GM21390 (cell line): ENCODE results near the gene MYLK.

ENCODE experiments used
- ATAC-seq: cut with Tn5 transposase; IDR thresholded peaks from one replicate; pipeline ENCODE4 v1.9.1; 2021; ENCODE audit not compliant: unreplicated experiment

Gene MYLK

GRCh38 chr3:123878807-123879206 is 5.3 kb downstream of the MYLK start:
- no peak for ATAC-seq

GRCh38 chr3:123877965-123878364 is 6.2 kb downstream of the MYLK start:
- ATAC-seq: no peak

GRCh38 chr3:123877466-123877865 is 6.7 kb downstream of the MYLK start:
- no peak for ATAC-seq

GRCh38 chr3:123876858-123877257 is 7.3 kb downstream of the MYLK start:
- no peak for ATAC-seq

GRCh38 chr3:123872621-123873020 is 11.5 kb downstream of the MYLK start:
- ATAC-seq: no peak

- no peak for ATAC-seq
These were observed 12.2 kb downstream of the MYLK start for GRCh38 chr3:123871946-123872345.

- ATAC-seq: no peak
These were observed 14.1 kb downstream of the MYLK start for GRCh38 chr3:123870033-123870432.

GRCh38 chr3:123869165-123869564 is 15.0 kb downstream of the MYLK start:
- no peak for ATAC-seq

- no peak for ATAC-seq
These were observed 19.4 kb downstream of the MYLK start for GRCh38 chr3:123864706-123865105.

- ATAC-seq: no peak
These were observed 22.0 kb downstream of the MYLK start for GRCh38 chr3:123862152-123862551.

GRCh38 chr3:123861081-123861836 is 22.9 kb downstream of the MYLK start:
- no peak for ATAC-seq

- ATAC-seq: no peak
These were observed 25.0 kb downstream of the MYLK start for GRCh38 chr3:123859177-123859576.

GRCh38 chr3:123854905-123855304 is 29.2 kb downstream of the MYLK start:
- no peak for ATAC-seq

GRCh38 chr3:123853686-123854372 is 30.3 kb downstream of the MYLK start:
- no peak for ATAC-seq

GRCh38 chr3:123847209-123847608 is 36.9 kb downstream of the MYLK start:
- ATAC-seq: no peak

GRCh38 chr3:123843668-123844067 is 40.5 kb downstream of the MYLK start:
- ATAC-seq: no peak

GRCh38 chr3:123842711-123843110 is 41.4 kb downstream of the MYLK start:
- no peak for ATAC-seq

GRCh38 chr3:123841476-123842238 is 42.5 kb downstream of the MYLK start:
- no peak for ATAC-seq

GRCh38 chr3:123840961-123841360 is 43.2 kb downstream of the MYLK start:
- no peak for ATAC-seq

GRCh38 chr3:123837858-123838257 is 46.3 kb downstream of the MYLK start:
- ATAC-seq: no peak

- ATAC-seq: no peak
These were observed 49.5 kb downstream of the MYLK start for GRCh38 chr3:123834631-123835030.

- no peak for ATAC-seq
These were observed 50.7 kb downstream of the MYLK start for GRCh38 chr3:123833398-123833785.
